ENCODE results near the gene ZNF816.

Gene ZNF816

GRCh38 chr19:52962394-52963246, at the start of gene ZNF816:
TSS of gene ZNF816 (minus strand) at chr19:52962881. CDS start at chr19:52956089, 6,792 bp downstream.
- H3K4me3 ChIP-seq (ENCODE audit: low read depth, low read length), result peak within 1 kb of the TSS; percentile 75
- no peak for TF ChIP-seq CTCF (IDR thresholded peaks at IDR 0.05; ENCODE audit: low read depth, low read length, missing control alignments)
- DNase-seq (ENCODE audit: low read depth), result peak; percentile 79
- in situ Hi-C loops (cut with HindIII; ENCODE audit: low sequenced_read_pairs), result no loop called here

- no peak for TF ChIP-seq CTCF (IDR thresholded peaks at IDR 0.05; ENCODE audit: low read depth, low read length, missing control alignments)
- no peak overlapping the region for H3K4me3 ChIP-seq (ENCODE audit: low read depth, low read length)
- no peak for DNase-seq (ENCODE audit: low read depth)
- in situ Hi-C loops (cut with HindIII; ENCODE audit: low sequenced_read_pairs), result no loop called here
Observed at GRCh38 chr19:53012006-53012405, 49.3 kb upstream of the ZNF816 start.

GRCh38 chr19:53010494-53010893, 47.8 kb upstream of the ZNF816 start:
- H3K4me3 ChIP-seq (ENCODE audit: low read depth, low read length), result no peak overlapping the region
- no peak for TF ChIP-seq CTCF (IDR thresholded peaks at IDR 0.05; ENCODE audit: low read depth, low read length, missing control alignments)
- no peak for DNase-seq (ENCODE audit: low read depth)
- in situ Hi-C loops (cut with HindIII; ENCODE audit: low sequenced_read_pairs), result no loop called here

GRCh38 chr19:53008061-53008778, 45.5 kb upstream of the ZNF816 start:
- no peak for DNase-seq (ENCODE audit: low read depth)
- H3K4me3 ChIP-seq (ENCODE audit: low read depth, low read length), result no peak overlapping the region
- in situ Hi-C loops (cut with HindIII; ENCODE audit: low sequenced_read_pairs), result no loop called here
- no peak for TF ChIP-seq CTCF (IDR thresholded peaks at IDR 0.05; ENCODE audit: low read depth, low read length, missing control alignments)

- TF ChIP-seq CTCF (IDR thresholded peaks at IDR 0.05; ENCODE audit: low read depth, low read length, missing control alignments), result no peak
- DNase-seq (ENCODE audit: low read depth), result no peak
- in situ Hi-C loops (cut with HindIII; ENCODE audit: low sequenced_read_pairs), result no loop called here
- H3K4me3 ChIP-seq (ENCODE audit: low read depth, low read length), result no peak overlapping the region
Observed at GRCh38 chr19:53007606-53008005, 44.9 kb upstream of the ZNF816 start.

GRCh38 chr19:53007200-53007599, 44.5 kb upstream of the ZNF816 start:
- in situ Hi-C loops (cut with HindIII; ENCODE audit: low sequenced_read_pairs), result no loop called here
- no peak for DNase-seq (ENCODE audit: low read depth)
- no peak overlapping the region for H3K4me3 ChIP-seq (ENCODE audit: low read depth, low read length)
- TF ChIP-seq CTCF (IDR thresholded peaks at IDR 0.05; ENCODE audit: low read depth, low read length, missing control alignments), result no peak
